A673 (cell line): ENCODE data around the gene SEMA4C.

Source experiments
- CTCF ChIP-seq: fragments of 300-800, 200-600 bp; sonication (generic); conservative IDR thresholded peaks from 2 replicates; pipeline ENCODE4 v1.5.1; 2017; ENCODE audit warnings: low read depth, mild to moderate bottlenecking, antibody characterized with exemption, low read length, moderate library complexity, mixed read lengths
- EZH2 ChIP-seq: fragments of 200-600 bp; sonication (generic); IDR thresholded peaks from 2 replicates; pipeline ENCODE4 v1.6.1; 2017; ENCODE audit warnings: borderline replicate concordance, low read depth, mild to moderate bottlenecking, mixed read lengths, antibody characterized with exemption, low read length; ENCODE audit not compliant: poor library complexity, severe bottlenecking

GRCh38 chr2:96819876-96820511, 49.9 kb downstream of the SEMA4C start:
- TF ChIP-seq EZH2 (no peak), CTCF (no peak)
